ENCODE results near the gene PTTG1IP. TPM values are rescaled to one million over a fixed set of nuclear protein-coding genes. Genes with fewer than 3 reads are reported as not detected.

PTTG1IP gene
- total RNA-seq, 1 donor: 147 TPM

DNA sequence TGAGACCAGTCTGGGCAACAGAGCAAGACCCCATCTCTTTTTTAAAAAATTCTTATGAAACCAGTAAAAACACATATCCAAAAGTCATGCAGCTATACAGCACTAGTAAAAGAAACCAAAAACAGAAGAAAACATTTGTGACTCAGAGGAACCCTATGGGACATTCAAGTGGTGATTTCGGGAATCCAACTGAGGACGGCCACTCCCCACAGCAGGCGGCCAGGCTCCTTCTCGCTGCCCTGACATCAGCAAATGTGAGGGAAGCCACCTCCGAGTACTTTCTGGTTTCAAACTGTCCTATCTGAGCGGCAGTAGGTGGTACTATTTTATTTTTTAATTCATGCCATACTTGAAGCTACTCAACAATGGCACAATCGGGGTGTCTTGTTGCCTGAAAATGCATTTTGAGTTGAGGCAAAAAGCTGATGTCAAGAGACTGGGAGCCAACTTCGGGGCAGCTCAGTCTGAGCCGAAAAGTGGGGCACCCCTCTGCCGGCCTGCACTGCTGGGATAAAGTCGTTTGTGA, 58.9 kb downstream of the PTTG1IP start:
- DNase-seq (ENCODE audit: low read depth in 2 of 3, low spot score in 2 of 3): no peak

DNA sequence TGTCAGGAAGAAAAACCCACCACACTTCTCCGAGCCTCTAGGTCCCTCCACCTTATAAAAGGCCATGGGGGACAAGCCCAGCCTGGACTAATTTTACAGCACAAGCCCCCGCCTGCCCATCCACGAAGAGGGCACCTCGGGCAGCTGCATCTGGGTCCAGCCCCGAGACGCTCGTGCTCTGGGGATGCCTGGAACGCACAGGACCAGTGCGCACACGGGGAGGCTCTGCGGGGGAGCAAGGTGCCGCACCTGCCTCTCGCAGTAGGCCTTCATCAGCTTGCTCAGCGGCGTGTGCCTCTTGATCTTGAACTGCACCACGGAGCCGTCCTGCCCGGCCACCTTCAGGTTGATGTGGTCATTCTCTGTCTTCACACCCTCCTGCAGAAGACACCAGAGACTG, 59.8 kb downstream of the PTTG1IP start:
- DNase-seq (ENCODE audit: low read depth in 2 of 3, low spot score in 2 of 3): no peak

DNA sequence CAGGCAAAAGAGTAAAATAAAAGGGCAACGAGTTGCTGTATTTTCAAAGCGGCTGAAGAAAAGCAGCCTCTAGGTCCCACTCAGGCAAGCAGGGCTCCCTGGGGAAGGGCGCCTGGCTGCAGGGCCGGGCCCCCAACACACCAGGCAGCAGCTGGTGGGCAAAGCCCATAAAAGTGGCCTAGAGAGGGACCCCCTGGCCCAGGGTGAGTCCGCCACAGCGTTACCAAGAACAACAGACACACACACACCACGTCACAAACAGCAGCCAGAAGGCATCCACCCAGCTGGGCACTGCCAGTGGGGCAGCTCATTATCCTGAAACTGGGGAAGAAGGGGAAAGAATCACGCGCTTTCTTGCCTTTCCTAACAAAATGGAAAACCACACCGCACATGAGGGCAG, 60.3 kb downstream of the PTTG1IP start:
- no peak for DNase-seq (ENCODE audit: low read depth in 2 of 3, low spot score in 2 of 3)

DNA sequence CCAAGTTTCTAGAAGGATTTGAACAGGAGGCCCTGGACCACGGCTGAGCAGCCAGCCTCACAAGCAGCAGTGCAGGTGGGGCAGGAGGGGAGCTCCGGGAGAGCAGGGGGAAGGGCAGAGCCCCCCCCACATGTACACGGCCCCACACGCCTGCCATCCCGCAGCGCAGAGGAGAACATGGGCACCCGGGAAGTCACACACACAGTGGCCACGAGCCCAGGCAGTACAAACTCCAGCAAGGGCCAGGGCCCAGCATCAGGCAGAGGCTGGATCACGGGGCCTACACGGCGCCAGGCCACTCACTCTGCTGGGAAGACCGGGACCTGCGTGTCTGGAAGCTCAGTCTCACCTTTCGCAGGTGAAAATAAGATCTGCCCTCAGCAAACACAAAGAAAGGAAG, 60.9 kb downstream of the PTTG1IP start:
- DNase-seq (ENCODE audit: low read depth in 2 of 3, low spot score in 2 of 3): no peak

DNA sequence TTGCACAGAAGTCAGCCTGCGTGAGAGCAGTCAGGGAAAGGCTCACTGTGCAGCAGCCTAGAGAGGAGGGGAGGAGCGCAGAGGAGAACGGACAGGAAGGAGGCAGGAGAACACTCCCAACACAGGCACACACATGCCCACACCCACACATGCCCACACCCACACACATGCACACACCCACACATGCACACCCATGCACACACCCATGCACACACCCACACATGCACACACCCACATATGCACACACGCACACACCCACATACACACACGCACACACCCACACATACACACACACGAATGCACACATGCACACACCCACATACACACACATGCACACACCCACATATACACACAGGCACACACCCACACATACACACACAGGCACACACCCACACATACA, 62.7 kb downstream of the PTTG1IP start:
- DNase-seq (ENCODE audit: low read depth in 2 of 3, low spot score in 2 of 3): no peak

DNA sequence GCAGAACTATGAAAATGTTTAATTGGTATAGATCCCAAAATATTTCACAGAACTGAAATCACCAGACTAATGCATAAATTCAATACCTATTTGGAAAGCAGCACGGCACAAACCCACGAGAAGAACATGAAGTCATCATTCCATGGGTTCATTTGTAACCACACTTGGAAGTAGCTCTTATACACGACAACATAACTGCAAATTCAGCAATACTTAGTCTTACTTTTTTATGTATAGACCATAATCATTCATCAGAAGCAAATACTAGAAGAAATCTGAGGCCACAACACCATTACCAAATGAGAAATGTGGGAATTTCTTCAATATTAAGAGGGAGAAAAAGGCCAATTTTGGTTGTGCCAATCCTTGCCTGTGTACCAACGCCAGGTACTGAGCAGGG, 67.6 kb downstream of the PTTG1IP start:
- no peak for DNase-seq (ENCODE audit: low read depth in 2 of 3, low spot score in 2 of 3)

DNA sequence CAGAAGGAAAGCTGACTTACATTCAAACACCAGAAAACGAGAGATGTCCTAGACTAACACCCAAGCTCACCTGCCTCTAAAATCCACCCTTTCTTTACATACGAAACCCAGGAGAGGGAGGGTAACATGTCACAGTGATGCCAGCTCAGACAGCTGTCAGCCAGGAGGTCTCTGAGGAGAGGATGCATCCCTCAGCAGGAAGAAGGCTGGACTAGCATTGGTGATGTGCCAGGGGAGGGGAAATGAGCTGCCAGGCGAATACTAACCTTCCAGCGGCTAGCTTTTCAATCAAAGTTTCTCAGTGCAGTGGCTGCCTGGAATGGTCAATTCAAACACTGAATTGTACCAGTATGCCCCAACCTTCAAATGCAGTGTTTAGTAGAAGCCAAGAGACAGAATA, 68.3 kb downstream of the PTTG1IP start:
- no peak for DNase-seq (ENCODE audit: low read depth in 2 of 3, low spot score in 2 of 3)

DNA sequence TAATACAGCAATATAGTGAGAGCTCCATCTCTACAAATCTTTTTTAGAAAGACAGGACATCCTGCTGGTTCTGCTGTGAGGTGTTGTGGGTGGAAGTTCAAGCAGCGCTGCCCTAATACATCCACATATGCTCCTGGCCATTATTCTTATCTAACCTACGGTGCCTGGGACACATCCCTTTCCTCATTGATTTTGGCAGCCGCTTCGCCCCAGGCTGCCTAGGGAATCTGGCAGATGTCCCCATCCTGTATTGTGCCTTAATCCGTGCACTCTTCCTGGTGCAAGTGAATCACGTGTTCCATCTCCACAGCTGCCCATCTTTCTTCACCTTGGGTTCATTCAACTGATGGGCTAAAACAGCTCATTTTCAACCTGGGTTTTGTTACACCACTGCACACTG, 68.7 kb downstream of the PTTG1IP start:
- DNase-seq (ENCODE audit: low read depth in 2 of 3, low spot score in 2 of 3): no peak

DNA sequence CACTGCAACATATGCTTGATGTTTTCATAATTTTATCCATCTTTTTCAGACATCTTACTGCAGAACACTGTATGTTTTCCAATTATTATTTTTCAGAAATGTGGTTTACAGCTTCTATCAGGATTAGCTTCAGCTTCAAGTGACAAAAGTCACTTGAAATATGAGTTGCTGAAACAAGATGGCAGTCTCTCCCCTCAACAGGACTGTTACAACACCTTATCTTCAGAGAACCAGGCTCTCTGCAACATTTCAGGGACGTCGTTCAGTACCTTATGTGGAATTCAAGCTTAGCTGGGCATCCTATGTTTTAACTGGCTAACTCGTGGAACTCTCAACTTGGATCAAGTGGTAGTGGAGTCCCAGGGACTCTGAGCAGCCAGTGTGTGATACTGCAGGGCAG, 69.8 kb downstream of the PTTG1IP start:
- DNase-seq (ENCODE audit: low read depth in 2 of 3, low spot score in 2 of 3): no peak

DNA sequence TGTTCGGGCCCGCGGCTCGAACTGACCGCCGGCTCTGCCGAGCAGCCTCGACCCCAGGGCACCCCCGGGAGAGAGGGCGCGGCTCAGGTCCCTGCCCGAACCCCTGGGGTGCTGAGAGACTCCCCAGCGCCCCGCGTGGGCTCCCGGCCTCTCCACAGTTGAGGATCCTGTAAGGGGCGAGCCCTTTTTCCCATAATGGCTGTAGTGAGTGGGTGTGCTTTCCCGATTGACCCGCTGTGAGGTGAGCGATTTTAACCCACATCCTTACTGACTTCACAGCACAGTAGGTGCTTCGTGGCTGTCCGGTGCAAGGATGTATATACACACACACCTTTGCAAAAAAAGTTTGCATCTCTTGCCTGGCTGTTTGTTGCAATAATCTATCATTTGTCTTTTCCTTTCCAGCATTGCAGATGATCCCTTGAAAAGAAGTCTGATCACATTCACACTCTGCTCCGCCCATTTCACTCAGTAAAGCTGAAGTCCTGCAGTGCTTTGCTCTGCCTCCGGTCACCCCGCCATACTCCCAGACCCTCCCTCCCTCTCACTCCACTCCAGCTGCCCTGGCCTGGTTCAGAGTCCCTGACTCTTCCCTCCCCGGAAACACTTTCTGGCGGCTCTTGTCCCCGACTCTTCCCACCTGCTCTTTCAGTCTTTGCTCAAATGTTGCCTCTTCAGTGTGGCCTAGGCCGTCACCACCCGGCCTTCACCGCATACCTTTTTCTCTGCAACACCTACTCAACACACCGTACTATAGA, 70.9 kb downstream of the PTTG1IP start:
- DNase-seq (ENCODE audit: low read depth in 2 of 3, low spot score in 2 of 3): no peak

DNA sequence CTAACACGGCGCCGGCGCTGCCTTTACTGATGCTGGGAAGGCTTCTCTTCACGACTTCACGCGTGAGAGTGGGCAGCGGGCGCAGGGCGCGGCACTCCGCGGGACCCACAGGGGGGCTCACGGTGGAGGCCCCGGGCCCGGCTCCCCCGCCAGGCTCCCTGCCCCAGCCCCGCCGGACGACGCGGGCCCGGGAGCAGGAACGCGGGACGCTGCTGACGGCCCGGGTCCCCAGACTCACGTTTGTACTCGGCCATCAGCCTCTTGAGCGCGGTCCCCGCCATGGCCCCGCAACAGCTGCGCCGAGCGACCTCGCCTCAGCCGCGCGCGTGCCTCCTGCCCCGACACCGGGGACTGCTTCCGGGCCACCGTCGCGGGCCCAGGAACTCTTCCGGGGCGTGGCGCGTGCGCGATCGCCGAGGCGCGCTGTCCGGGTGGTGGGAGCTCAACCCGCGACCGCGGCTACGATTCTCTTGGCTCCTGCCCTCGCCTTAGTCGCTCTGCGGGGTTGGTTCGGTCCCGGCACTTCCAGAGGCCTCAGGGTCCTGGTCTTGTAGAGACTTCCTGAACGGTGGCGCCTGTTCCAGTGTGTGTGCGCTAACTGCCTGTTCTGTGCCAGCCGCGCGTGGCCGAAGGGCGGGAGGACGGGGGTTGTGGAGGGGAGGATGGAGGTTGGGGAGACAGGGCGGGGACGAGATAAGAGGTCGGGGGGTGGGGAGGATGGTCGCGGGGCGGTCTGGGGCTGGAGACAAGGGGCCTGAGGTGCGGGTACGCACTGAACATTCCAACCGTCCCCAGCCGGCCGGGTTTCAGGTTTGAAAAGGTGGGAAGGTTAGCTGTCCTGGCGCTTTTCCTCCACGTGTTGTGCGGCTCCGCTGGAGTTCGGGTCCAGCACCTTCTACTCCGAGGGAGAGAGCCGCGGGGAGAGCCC, 71.8 kb downstream of the PTTG1IP start, which contains the start of gene UBE2G2:
Gene UBE2G2 (minus strand): TSS at position 353 of the 928 bp plus-strand sequence. CDS start 72 bp downstream, at position 281.
- peak; percentile 74 to 80 (median 80) for DNase-seq (ENCODE audit: low read depth in 2 of 3, low spot score in 2 of 3)

DNA sequence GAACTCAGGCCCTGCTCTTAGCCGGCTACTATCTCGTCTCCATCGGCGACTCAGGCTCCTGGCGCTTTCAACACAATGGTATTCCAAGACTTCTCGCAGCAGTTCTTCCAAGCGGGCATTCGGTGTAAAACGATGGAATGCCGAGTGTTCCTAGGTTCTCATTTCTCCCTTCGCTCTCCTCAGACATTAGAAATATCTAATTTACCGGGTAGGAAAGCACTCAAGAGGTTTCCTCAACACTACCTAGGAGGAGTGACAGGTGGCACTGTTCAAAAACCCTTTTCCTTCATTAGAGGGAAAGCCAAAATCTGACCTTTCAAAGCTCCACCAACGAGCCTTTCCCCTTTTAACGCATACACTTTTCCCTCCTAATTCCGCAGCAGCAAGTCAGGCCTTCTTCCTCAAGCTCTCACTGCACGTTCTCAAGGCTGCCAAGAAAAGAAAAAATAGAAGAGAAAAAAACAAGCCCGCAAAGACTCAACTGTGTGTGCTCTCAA, 72.5 kb downstream of the PTTG1IP start:
- DNase-seq (ENCODE audit: low read depth in 2 of 3, low spot score in 2 of 3): peak in 1 of 3 donors; percentile 64

DNA sequence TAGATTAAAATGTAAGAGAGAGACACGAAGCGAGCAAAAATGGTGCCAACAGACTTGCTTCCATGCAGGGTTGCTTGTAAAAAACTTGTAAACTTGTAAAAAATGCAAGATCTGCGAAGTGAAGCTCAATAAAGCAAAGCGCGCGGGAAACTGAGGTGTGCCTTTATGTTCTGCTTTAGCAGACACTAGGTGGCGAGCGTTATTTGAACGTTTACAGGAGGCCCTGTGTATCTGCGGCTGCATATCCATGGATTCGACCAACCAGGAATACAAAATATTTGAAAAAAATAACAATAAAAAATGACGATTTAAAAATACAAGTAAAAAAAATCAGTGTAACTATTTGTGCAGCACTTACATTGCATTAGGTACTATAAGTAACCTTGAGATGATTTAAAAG, 73.4 kb downstream of the PTTG1IP start:
- DNase-seq (ENCODE audit: low read depth in 2 of 3, low spot score in 2 of 3): peak in 1 of 3 donors; percentile 18

DNA sequence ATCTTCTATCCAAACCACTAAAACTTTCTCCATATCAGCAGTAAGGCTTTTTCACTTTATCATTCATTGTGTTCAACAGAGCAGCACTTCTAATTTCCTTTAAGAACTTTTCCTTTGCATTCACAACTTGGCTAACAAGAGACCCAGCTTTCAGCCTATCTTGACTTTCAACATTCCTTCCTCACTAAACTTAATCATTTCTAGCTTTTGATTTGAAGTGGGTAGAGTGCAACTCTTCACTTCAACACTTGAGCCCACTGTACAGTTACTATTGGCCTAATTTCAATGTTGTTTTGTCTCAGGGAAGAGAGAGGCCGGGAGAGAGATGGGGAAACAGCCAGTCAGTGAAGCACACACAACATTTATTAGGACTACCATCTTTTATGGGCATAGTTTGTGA, 73.8 kb downstream of the PTTG1IP start:
- no peak for DNase-seq (ENCODE audit: low read depth in 2 of 3, low spot score in 2 of 3)

Other genes with a start within 250 kb of the PTTG1IP start
- gene KRTAP10-9, start 246.6 kb downstream of the PTTG1IP start, total RNA-seq: not detected
- not detected for gene KRTAP10-10, start 236.3 kb downstream of the PTTG1IP start, total RNA-seq
- not detected for gene KRTAP10-11, start 227.3 kb downstream of the PTTG1IP start, total RNA-seq
- gene KRTAP12-4, start 219.0 kb downstream of the PTTG1IP start, total RNA-seq: not detected
- gene KRTAP12-3, start 215.8 kb downstream of the PTTG1IP start, total RNA-seq: not detected
- under 0.01 TPM for gene KRTAP12-2, start 206.8 kb downstream of the PTTG1IP start, total RNA-seq
- not detected for gene KRTAP12-1, start 191.5 kb downstream of the PTTG1IP start, total RNA-seq
- gene KRTAP10-12, start 176.5 kb downstream of the PTTG1IP start, total RNA-seq: not detected
- gene TSPEAR, start 162.1 kb downstream of the PTTG1IP start, total RNA-seq: not detected
- gene UBE2G2, start 71.9 kb downstream of the PTTG1IP start, total RNA-seq: 107 TPM
- 80.0 TPM for gene SUMO3, start 55.6 kb downstream of the PTTG1IP start, total RNA-seq
- 169 TPM for gene ITGB2, start 47.2 kb upstream of the PTTG1IP start, total RNA-seq
- gene SLX9, start 66.3 kb upstream of the PTTG1IP start, total RNA-seq: 14.3 TPM
- 11.8 TPM for gene ADARB1, start 200.9 kb upstream of the PTTG1IP start, total RNA-seq

Measured in hematopoietic multipotent progenitor cell (in vitro differentiated cells).